CD4-positive, alpha-beta T cell treated with Interferon alpha-2 for 1 hour (primary cell): ENCODE data around the gene CDH7.

ENCODE experiments used
- DNase-seq, 2 donors: peaks; one replicate each; pipeline ENCODE4 v3.0.0-alpha.2; 2020 to 2022

CDH7 gene

GRCh38 chr18:65919663-65920062 is 168.9 kb downstream of the CDH7 start:
- DNase-seq = no peak

DNA sequence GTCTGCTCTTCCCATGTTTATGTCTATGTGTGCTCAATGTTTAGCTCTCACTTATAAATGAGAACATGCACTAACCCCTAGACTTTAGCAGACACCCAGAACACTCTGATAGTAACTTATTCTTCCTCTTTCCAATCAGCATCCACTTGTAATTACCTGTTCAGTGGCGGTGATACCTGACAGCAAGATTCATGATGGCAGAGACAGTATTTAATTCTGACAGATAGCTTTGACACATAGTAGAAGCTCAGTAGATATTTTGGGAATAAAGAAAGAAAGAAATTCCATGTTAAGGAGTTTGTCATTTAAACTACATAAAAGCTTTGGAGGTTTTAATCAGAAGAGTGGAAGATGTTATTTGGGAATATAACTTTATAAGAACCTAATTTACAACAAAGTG is 171.3 kb downstream of the CDH7 start:
- DNase-seq = no peak

- no peak for DNase-seq
Measured at GRCh38 chr18:65924904-65925303, 174.1 kb downstream of the CDH7 start.

DNA sequence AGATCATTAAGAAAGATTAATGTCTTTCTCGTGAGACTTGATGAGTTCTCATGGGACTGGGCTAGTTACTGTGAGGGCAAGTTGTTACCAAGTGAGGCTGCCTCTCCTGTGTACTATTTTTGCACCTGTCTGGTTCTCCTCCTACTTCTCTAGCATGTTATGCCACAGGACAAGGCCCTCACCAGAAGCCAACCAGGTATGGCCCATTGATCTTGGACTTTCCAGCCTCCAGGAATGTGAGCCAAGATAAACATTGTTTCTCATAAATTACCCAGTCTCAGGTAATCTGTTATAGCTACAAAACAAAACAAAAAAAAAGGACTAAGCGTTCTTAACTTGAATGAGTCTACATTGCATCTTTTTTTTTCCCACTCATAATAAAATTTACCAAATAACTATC is 184.1 kb downstream of the CDH7 start:
- DNase-seq = no peak

- no peak for DNase-seq
Measured at GRCh38 chr18:65936678-65937077, 185.9 kb downstream of the CDH7 start.

- DNase-seq = no peak
Measured at GRCh38 chr18:65937180-65937579, 186.4 kb downstream of the CDH7 start.

DNA sequence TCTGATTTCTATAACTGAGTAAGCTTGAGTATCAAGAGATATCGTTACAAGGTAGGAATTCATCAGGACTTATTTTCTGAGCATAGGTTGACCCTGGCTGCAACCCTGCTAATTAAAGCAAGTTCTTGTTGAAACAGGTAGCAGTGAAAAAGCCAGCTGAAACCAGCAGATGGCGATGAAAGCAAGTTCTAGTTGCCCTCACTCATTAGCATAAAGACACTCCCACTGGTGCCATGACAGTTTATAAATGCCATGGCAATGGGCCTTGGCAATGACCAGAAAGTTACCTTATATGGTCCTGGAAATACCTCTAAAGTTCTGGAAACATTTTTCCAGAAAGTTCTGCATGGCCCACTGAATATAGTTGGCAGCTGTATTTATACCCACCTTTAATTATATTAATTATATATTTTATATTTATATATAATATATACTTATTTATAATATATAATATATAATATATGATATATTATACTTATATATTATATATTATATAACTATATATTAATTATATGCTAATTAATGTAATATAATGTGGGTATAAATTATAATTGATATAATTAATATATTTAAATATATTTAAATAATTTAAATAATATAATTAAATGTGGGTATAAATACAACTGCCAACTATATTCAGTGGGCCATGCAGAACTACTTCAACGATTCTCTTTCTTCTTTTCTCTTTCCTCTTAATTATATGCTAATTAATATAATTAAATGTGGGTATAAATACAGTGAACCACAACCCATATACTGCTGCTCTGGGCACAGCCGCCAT is 188.0 kb downstream of the CDH7 start:
- no peak for DNase-seq
